Mammary epithelial cell (primary cell): ENCODE data around the gene LYRM4.

Experiments used
- CTCF ChIP-seq, 2 donors: IDR thresholded peaks in 1 of 2; conservative IDR thresholded peaks in 1 of 2; 2 replicates each; pipeline ENCODE4 v1.5.1; 2011 to 2012; ENCODE audit warnings: inconsistent platforms in 2 of 2, low read length in 2 of 2, mild to moderate bottlenecking in 2 of 2, control low read depth in 1 of 2, low read depth in 1 of 2; ENCODE audit not compliant: insufficient read depth in 1 of 2; ENCODE audit errors: extremely low read depth in 1 of 2
- EZH2 ChIP-seq: IDR thresholded peaks from 2 replicates; pipeline ENCODE4 v1.6.1; 2012; ENCODE audit warnings: low read length, inconsistent platforms, borderline replicate concordance

GRCh38 chr6:5094327-5094726, 166.4 kb downstream of the LYRM4 start:
- no peak for TF ChIP-seq CTCF (conservative IDR thresholded peaks at IDR 0.05 in 1 of 2, IDR thresholded peaks at IDR 0.05 in 1 of 2; ENCODE audit: extremely low read depth in 1 of 2, insufficient read depth in 1 of 2, low read depth in 1 of 2, low read length in 2 of 2)
- TF ChIP-seq EZH2 = no peak
